Large intestine (tissue), 3 donors: ENCODE data around the gene CCR7. TPM values are rescaled to one million over a fixed set of nuclear protein-coding genes. Genes with fewer than 3 reads are reported as not detected.
"Not testable (repeated sequence)": the region's sequence is repeated elsewhere in the genome, so short reads cannot be mapped to it uniquely, and the experiment has no call there.

Experiments
- DNase-seq, 2 donors: peaks; one replicate each; pipeline versions ENCODE4 v3.0.0 to v3.0.0-alpha.2; 2013
- H3K27ac ChIP-seq: one replicate; pipeline ENCODE4 v1.5.1; 2013; ENCODE audit warnings: low read length
- H3K27me3 ChIP-seq: 2 replicates; pipeline ENCODE4 v1.6.1; 2013; ENCODE audit warnings: low read length; ENCODE audit not compliant: control insufficient read depth, insufficient read depth
- H3K36me3 ChIP-seq: 2 replicates; pipeline ENCODE4 v1.6.1; 2013; ENCODE audit warnings: low read length; ENCODE audit not compliant: control insufficient read depth, insufficient read depth
- H3K4me1 ChIP-seq: one replicate; pipeline ENCODE4 v1.6.1; 2013; ENCODE audit warnings: low read length; ENCODE audit not compliant: control insufficient read depth, insufficient read depth
- H3K4me3 ChIP-seq: one replicate; pipeline ENCODE4 v1.5.1; 2013; ENCODE audit warnings: low read length
- H3K9me3 ChIP-seq: one replicate; pipeline ENCODE4 v1.6.1; 2013; ENCODE audit warnings: mild to moderate bottlenecking, low read depth, low read length, moderate library complexity; ENCODE audit not compliant: control insufficient read depth
- WGBS: methylation state at CpG from one replicate; pipeline ENCODE4 v1.1.5; 2013; ENCODE audit warnings: low lambda C conversion rate; ENCODE audit not compliant: insufficient coverage; 5-methylcytosine and 5-hydroxymethylcytosine counted together
- polyA plus RNA-seq: library from polyadenylated mRNA; unstranded; fragments of 120-200 nt; gene quantifications from one replicate; pipeline ENCODE4 v1.2.1, GENCODE V29; 2013

The CCR7 gene
- polyA plus RNA-seq, 1 donor, result 0.64 TPM

- Histone ChIP-seq H3K36me3 (no peaks in the 10 kb centered on the region), H3K4me3 (no peak overlapping the region), H3K27me3 (no peaks in the 10 kb centered on the region), H3K4me1 (no peaks in the 10 kb centered on the region), H3K27ac (no peak overlapping the region), H3K9me3 (no peaks in the 10 kb centered on the region)
- no peak for DNase-seq
- 93% methylated on average over 3 of the region's 3 CpGs for WGBS
Observed at GRCh38 chr17:40597156-40597555, 31.9 kb upstream of the CCR7 start.

GRCh38 chr17:40596261-40596919, 31.1 kb upstream of the CCR7 start:
- H3K27ac ChIP-seq, result no peak overlapping the region
- no peaks in the 10 kb centered on the region for H3K36me3 ChIP-seq
- no peak overlapping the region for H3K4me3 ChIP-seq
- H3K4me1 ChIP-seq, result no peaks in the 10 kb centered on the region
- no peak for DNase-seq
- WGBS, result no CpG with 5 or more reads among the region's 7 CpGs
- no peaks in the 10 kb centered on the region for H3K9me3 ChIP-seq
- H3K27me3 ChIP-seq, result no peaks in the 10 kb centered on the region

GRCh38 chr17:40590742-40591141, 25.5 kb upstream of the CCR7 start:
- H3K4me1 ChIP-seq, result no peaks in the 10 kb centered on the region
- H3K9me3 ChIP-seq, result no peaks in the 10 kb centered on the region
- WGBS, result no CpG with 5 or more reads among the region's 3 CpGs
- no peak overlapping the region for H3K4me3 ChIP-seq
- H3K36me3 ChIP-seq, result no peaks in the 10 kb centered on the region
- H3K27me3 ChIP-seq, result peaks cover 2% of the 10 kb centered on the region
- H3K27ac ChIP-seq, result no peak overlapping the region
- no peak for DNase-seq

- Histone ChIP-seq H3K27ac (no peak overlapping the region), H3K36me3 (no peaks in the 10 kb centered on the region), H3K9me3 (no peaks in the 10 kb centered on the region), H3K4me3 (no peak overlapping the region), H3K4me1 (no peaks in the 10 kb centered on the region), H3K27me3 (peaks cover 2% of the 10 kb centered on the region)
- no peak for DNase-seq
- WGBS, result no CpG with 5 or more reads among the region's 2 CpGs
Observed at GRCh38 chr17:40588552-40588951, 23.3 kb upstream of the CCR7 start.

- not testable (repeated sequence) for H3K27me3 ChIP-seq, DNase-seq, H3K36me3 ChIP-seq, H3K4me1 ChIP-seq, H3K4me3 ChIP-seq, H3K27ac ChIP-seq, H3K9me3 ChIP-seq
- WGBS, result no CpG with 5 or more reads among the region's 3 CpGs
Observed at GRCh38 chr17:40586264-40586663, 21.0 kb upstream of the CCR7 start.

GRCh38 chr17:40584950-40585349, 19.7 kb upstream of the CCR7 start:
- H3K4me3 ChIP-seq, H3K27ac ChIP-seq, H3K9me3 ChIP-seq, H3K4me1 ChIP-seq, H3K27me3 ChIP-seq, H3K36me3 ChIP-seq, DNase-seq: not testable (repeated sequence)
- WGBS, result no CpG with 5 or more reads among the region's 2 CpGs

GRCh38 chr17:40582328-40582901, 17.1 kb upstream of the CCR7 start:
- Histone ChIP-seq H3K4me3 (no peak overlapping the region), H3K27ac (no peak overlapping the region), H3K9me3 (no peaks in the 10 kb centered on the region), H3K27me3 (peaks cover 2% of the 10 kb centered on the region), H3K36me3 (no peaks in the 10 kb centered on the region), H3K4me1 (no peaks in the 10 kb centered on the region)
- no peak for DNase-seq
- WGBS, result no CpG with 5 or more reads among the region's 11 CpGs

- H3K4me3 ChIP-seq, result no peak overlapping the region
- H3K27ac ChIP-seq, result no peak overlapping the region
- H3K36me3 ChIP-seq, result no peaks in the 10 kb centered on the region
- no peaks in the 10 kb centered on the region for H3K9me3 ChIP-seq
- H3K4me1 ChIP-seq, result no peaks in the 10 kb centered on the region
- H3K27me3 ChIP-seq, result peaks cover 13% of the 10 kb centered on the region
- DNase-seq, result no peak
Observed at GRCh38 chr17:40580140-40580539, 14.9 kb upstream of the CCR7 start.

- H3K4me1 ChIP-seq, result no peaks in the 10 kb centered on the region
- H3K27me3 ChIP-seq, result peaks cover 13% of the 10 kb centered on the region
- peaks cover 3% of the 10 kb centered on the region for H3K9me3 ChIP-seq
- no peaks in the 10 kb centered on the region for H3K36me3 ChIP-seq
- DNase-seq, result no peak
- H3K4me3 ChIP-seq, result no peak overlapping the region
- no peak overlapping the region for H3K27ac ChIP-seq
- WGBS, result no CpG with 5 or more reads among the region's 3 CpGs
Observed at GRCh38 chr17:40579471-40579870, 14.2 kb upstream of the CCR7 start.

GRCh38 chr17:40577611-40578065, 12.4 kb upstream of the CCR7 start:
- Histone ChIP-seq H3K4me1 (no peaks in the 10 kb centered on the region), H3K27me3 (peaks cover 13% of the 10 kb centered on the region), H3K4me3 (no peak overlapping the region), H3K36me3 (no peaks in the 10 kb centered on the region), H3K27ac (no peak overlapping the region), H3K9me3 (peaks cover 6% of the 10 kb centered on the region)
- no peak for DNase-seq
- no CpG with 5 or more reads among the region's 5 CpGs for WGBS

GRCh38 chr17:40576113-40576740, 11.0 kb upstream of the CCR7 start:
- no peaks in the 10 kb centered on the region for H3K4me1 ChIP-seq
- H3K9me3 ChIP-seq, result peaks cover 6% of the 10 kb centered on the region
- no peak overlapping the region for H3K27ac ChIP-seq
- H3K36me3 ChIP-seq, result no peaks in the 10 kb centered on the region
- H3K27me3 ChIP-seq, result peaks cover 11% of the 10 kb centered on the region
- no CpG with 5 or more reads among the region's 5 CpGs for WGBS
- no peak for DNase-seq
- no peak overlapping the region for H3K4me3 ChIP-seq
